ENCODE data around the gene PHLDB2.

The PHLDB2 gene

DNA sequence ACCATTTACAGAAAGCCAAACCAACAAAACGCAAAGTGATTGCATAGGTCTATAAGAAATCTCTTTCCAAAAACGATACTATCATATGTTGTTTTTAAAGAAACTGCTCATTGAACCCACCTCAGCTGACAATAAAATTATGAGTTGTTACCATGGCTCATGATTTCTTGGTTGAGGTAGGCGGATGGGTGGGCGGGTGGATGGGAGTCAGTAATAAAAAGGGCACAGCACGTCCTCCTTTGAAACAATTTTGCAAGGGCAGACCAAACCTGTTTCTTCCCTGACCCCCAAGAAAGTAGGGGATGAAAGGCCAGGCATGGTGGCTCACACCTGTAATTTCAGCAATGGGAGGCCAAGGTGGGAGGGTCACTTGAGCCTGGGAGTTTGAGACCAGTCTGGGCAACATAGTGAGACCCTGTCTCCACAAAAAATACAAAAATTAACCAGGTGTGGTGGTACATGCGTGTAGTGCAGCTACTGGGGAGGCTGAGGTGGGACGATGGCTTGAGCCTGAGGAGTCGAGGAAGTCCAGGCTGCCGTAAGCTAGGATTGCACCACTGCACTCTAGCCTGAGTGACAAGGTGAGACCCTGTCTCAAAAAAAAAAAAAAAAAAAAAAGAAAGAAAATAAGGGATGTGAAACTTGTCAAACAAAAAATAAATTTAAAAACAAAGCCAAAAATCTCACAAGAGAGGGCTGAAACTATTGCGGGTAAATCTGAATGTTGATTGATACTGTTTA lies 121.8 kb downstream of the PHLDB2 start:
- Histone ChIP-seq H3K4me3 (ENCODE audit: insufficient read depth, low read depth, low read length) (no peak overlapping the region), H3K4me1 (ENCODE audit: control insufficient read depth, insufficient read depth, low read length) (peaks cover 9% of the 10 kb centered on the region), H3K9me3 (ENCODE audit: control insufficient read depth, low read length) (no peaks in the 10 kb centered on the region), H3K27ac (ENCODE audit: insufficient read depth, low read depth, low read length, poor library complexity, severe bottlenecking) (no peak overlapping the region), H3K27me3 (ENCODE audit: control insufficient read depth, insufficient read depth, low read length, poor library complexity, severe bottlenecking) (no peaks in the 10 kb centered on the region), H3K36me3 (ENCODE audit: control insufficient read depth, insufficient read depth, low read length) (no peaks in the 10 kb centered on the region)
- 91% methylated on average over 10 of the region's 10 CpGs for WGBS, 2 experiments

DNA sequence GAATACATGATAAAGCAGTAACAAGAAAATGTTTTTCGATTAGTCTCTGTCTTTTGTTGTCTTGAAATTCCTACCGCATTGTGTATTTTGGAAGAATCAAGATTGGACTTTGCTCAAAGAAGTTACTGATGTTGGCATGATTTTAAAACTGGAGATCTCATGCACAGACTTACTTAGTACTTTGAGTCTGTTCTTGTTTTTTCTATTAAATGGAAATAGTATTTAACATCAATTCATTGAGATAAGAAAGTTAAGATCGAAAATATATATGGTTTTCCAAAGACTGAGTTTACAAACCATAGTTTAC lies 122.3 kb downstream of the PHLDB2 start:
- no peaks in the 10 kb centered on the region for H3K27me3 ChIP-seq (ENCODE audit: control insufficient read depth, insufficient read depth, low read length, poor library complexity, severe bottlenecking)
- peaks cover 9% of the 10 kb centered on the region for H3K4me1 ChIP-seq (ENCODE audit: control insufficient read depth, insufficient read depth, low read length)
- no peaks in the 10 kb centered on the region for H3K36me3 ChIP-seq (ENCODE audit: control insufficient read depth, insufficient read depth, low read length)
- WGBS, 2 experiments: 95 to 97% methylated on average over 2 to 3 of the region's 3 CpGs
- no peak overlapping the region for H3K4me3 ChIP-seq (ENCODE audit: insufficient read depth, low read depth, low read length)
- no peaks in the 10 kb centered on the region for H3K9me3 ChIP-seq (ENCODE audit: control insufficient read depth, low read length)
- H3K27ac ChIP-seq (ENCODE audit: insufficient read depth, low read depth, low read length, poor library complexity, severe bottlenecking): no peak overlapping the region

DNA sequence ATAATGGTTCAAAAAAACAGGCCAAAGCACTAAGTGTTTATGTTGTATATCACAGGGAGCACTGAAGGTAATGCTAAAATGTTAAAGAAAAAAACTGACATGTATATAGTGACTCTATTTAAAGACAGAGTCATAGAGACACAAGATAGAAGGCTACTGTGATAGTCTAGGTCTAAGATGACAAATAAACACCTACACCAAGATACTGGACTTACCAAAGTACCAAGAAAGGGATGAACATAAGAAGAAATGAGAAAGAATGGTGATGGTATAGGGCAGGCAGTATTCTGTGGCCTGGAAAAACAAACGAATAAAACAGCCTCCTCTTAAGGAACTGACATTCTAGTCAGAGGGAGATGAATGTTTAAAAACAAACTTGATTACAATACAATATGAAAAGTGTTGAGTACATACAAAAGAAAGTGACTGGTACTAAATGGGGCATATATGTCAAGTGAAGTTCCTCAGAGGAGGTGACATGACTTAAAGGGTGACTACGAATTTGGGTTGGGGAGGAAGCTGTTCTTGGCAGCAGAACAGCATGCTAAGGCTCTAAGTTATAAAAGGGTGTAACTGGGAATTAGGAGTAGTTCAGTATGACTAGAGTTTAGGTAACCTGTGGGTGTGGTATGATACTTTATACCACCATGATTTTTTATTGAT lies 125.7 kb downstream of the PHLDB2 start:
- Histone ChIP-seq H3K36me3 (ENCODE audit: control insufficient read depth, insufficient read depth, low read length) (peaks cover 16% of the 10 kb centered on the region), H3K27me3 (ENCODE audit: control insufficient read depth, insufficient read depth, low read length, poor library complexity, severe bottlenecking) (no peaks in the 10 kb centered on the region), H3K4me1 (ENCODE audit: control insufficient read depth, insufficient read depth, low read length) (peaks cover 9% of the 10 kb centered on the region), H3K9me3 (ENCODE audit: control insufficient read depth, low read length) (no peaks in the 10 kb centered on the region), H3K27ac (ENCODE audit: insufficient read depth, low read depth, low read length, poor library complexity, severe bottlenecking) (no peak overlapping the region), H3K4me3 (ENCODE audit: insufficient read depth, low read depth, low read length) (no peak overlapping the region)
- 94% methylated on average over 2 of the region's 2 CpGs for WGBS, 2 experiments

DNA sequence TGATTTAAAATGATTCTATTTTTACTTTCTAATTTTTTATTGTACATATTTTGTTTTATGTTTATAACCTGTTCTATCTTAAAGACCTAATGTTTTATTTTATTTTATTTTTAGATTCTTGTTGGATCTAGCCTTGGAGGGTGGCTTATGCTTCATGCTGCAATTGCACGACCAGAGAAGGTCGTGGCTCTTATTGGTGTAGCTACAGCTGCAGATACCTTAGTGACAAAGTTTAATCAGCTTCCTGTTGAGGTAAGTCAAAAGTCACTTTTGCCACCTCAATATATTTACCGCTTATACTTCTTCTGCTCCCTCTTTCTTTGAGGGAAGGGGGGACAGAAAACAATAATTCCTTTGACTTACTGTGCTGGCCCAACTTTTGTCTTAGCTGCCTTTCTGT lies 127.7 kb downstream of the PHLDB2 start:
- no peaks in the 10 kb centered on the region for H3K4me1 ChIP-seq (ENCODE audit: control insufficient read depth, insufficient read depth, low read length)
- H3K27ac ChIP-seq (ENCODE audit: insufficient read depth, low read depth, low read length, poor library complexity, severe bottlenecking): no peak overlapping the region
- H3K9me3 ChIP-seq (ENCODE audit: control insufficient read depth, low read length): no peaks in the 10 kb centered on the region
- H3K27me3 ChIP-seq (ENCODE audit: control insufficient read depth, insufficient read depth, low read length, poor library complexity, severe bottlenecking): no peaks in the 10 kb centered on the region
- peaks cover 20% of the 10 kb centered on the region for H3K36me3 ChIP-seq (ENCODE audit: control insufficient read depth, insufficient read depth, low read length)
- H3K4me3 ChIP-seq (ENCODE audit: insufficient read depth, low read depth, low read length): no peak overlapping the region
- WGBS, 2 experiments: 96 to 97% methylated on average over 3 of the region's 3 CpGs

DNA sequence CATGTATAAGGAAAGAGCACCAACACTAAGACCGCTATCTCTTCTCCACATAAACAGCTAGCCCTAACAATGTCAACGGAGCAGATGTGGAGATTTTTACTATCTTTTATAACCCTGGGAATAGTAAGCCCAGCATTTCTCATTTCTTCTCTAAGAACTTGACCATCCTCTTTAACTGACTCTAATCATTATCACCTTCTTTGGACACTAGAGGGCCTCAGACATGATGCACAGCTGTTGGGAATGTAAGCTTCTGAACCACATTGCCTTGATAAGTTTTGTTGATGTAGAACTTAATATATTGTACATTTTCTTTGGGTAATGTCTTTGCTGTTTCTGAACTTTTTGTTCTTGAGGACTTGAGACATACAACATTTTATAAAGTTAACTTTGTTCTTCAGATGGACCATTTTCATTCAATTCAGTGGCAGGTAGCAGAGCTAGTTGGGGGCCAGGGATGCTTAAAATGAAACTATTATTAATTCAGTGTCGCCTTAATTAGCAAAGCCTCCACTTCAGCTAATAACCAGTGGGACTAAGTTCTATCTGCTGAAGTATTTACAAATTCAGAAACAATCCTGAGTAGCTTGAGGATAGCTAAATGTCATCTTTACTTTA lies 130.1 kb downstream of the PHLDB2 start:
- H3K9me3 ChIP-seq (ENCODE audit: control insufficient read depth, low read length): no peaks in the 10 kb centered on the region
- peaks cover 10% of the 10 kb centered on the region for H3K4me1 ChIP-seq (ENCODE audit: control insufficient read depth, insufficient read depth, low read length)
- H3K27me3 ChIP-seq (ENCODE audit: control insufficient read depth, insufficient read depth, low read length, poor library complexity, severe bottlenecking): no peaks in the 10 kb centered on the region
- H3K36me3 ChIP-seq (ENCODE audit: control insufficient read depth, insufficient read depth, low read length): peaks cover 23% of the 10 kb centered on the region
- H3K27ac ChIP-seq (ENCODE audit: insufficient read depth, low read depth, low read length, poor library complexity, severe bottlenecking): no peak overlapping the region
- no peak overlapping the region for H3K4me3 ChIP-seq (ENCODE audit: insufficient read depth, low read depth, low read length)
- WGBS, 2 experiments: 73 to 74% methylated on average over 3 of the region's 3 CpGs

DNA sequence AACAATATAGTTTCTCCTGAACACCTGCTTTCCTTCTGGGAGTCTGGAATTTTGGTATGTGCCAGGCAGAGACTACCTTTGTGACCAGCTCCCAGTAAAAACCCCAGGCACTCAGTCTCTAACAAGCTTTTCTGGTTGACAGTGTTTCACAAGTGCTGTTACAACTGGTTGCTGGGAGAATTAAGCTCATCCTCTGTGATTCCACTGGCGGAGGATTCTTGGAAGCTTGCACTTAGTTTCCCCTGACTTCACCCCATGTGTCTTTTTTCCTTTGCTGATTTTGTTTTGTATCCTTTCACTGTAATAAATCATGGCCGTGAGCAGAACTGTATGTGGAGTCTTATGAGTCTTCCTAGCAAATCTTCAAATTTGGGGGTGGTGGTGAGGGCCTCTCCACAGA lies 134.0 kb downstream of the PHLDB2 start:
- H3K36me3 ChIP-seq (ENCODE audit: control insufficient read depth, insufficient read depth, low read length): peaks cover 10% of the 10 kb centered on the region
- H3K27ac ChIP-seq (ENCODE audit: insufficient read depth, low read depth, low read length, poor library complexity, severe bottlenecking): no peak overlapping the region
- no peaks in the 10 kb centered on the region for H3K9me3 ChIP-seq (ENCODE audit: control insufficient read depth, low read length)
- WGBS, 2 experiments: 85 to 87% methylated on average over 2 of the region's 2 CpGs
- no peaks in the 10 kb centered on the region for H3K27me3 ChIP-seq (ENCODE audit: control insufficient read depth, insufficient read depth, low read length, poor library complexity, severe bottlenecking)
- no peak overlapping the region for H3K4me3 ChIP-seq (ENCODE audit: insufficient read depth, low read depth, low read length)
- peaks cover 21% of the 10 kb centered on the region for H3K4me1 ChIP-seq (ENCODE audit: control insufficient read depth, insufficient read depth, low read length)

DNA sequence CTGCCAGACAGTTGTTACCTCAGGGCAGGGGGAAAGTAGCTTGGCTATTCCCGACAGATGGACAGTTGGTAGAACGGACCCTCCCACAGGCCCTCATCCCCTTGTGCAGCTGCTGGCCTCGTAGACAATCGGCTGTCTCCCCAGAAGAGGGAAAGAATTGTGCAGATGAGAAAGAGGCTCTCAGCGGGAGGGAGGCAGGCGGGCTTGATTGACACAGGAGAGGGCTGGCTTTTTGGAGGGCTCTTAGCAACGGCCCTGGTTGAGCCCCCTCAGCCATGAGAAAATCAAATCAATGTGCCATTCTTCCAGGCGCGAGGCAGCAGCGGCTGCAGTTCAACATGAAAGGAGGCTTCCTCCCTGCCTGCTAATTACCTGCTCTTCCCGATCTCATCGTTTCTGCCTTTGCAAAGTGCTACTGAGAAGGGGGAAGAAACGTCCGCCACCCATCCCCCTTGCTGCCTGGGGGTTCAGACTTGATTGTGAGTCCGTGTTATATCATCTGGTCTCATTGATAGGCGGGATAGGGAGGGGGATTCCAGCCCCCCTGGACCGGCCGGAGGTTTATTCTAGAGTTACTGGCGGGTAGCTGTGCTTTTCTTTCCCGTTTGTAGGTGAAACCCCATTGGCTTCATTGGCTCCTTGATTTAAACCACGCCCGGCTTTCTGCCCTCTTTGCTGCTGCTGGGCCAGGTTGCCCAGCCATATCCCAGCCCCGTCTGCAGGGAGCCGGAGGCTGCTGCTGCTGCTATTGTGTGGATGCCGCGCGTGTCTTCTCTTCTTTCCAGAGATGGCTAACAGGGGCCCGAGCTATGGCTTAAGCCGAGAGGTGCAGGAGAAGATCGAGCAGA lies 139.8 kb downstream of the PHLDB2 start, which contains the start of gene TAGLN3:
Gene TAGLN3, plus strand, starts transcription at position 287 of the 848 bp plus-strand sequence. Its CDS starts 501 bp downstream, at position 788.
- Histone ChIP-seq H3K4me1 (ENCODE audit: control insufficient read depth, insufficient read depth, low read length) (peaks cover 47% of the 10 kb centered on the region), H3K27me3 (ENCODE audit: control insufficient read depth, insufficient read depth, low read length, poor library complexity, severe bottlenecking) (peaks cover 15% of the 10 kb centered on the region), H3K27ac (ENCODE audit: insufficient read depth, low read depth, low read length, poor library complexity, severe bottlenecking) (peak within 1 kb of the TSS; percentile 96), H3K9me3 (ENCODE audit: control insufficient read depth, low read length) (no peaks in the 10 kb centered on the region), H3K36me3 (ENCODE audit: control insufficient read depth, insufficient read depth, low read length) (peaks cover 21% of the 10 kb centered on the region), H3K4me3 (ENCODE audit: insufficient read depth, low read depth, low read length) (peak within 1 kb of the TSS; percentile 68)
- 0% methylated on average over 30 of the region's 30 CpGs for WGBS, 2 experiments

DNA sequence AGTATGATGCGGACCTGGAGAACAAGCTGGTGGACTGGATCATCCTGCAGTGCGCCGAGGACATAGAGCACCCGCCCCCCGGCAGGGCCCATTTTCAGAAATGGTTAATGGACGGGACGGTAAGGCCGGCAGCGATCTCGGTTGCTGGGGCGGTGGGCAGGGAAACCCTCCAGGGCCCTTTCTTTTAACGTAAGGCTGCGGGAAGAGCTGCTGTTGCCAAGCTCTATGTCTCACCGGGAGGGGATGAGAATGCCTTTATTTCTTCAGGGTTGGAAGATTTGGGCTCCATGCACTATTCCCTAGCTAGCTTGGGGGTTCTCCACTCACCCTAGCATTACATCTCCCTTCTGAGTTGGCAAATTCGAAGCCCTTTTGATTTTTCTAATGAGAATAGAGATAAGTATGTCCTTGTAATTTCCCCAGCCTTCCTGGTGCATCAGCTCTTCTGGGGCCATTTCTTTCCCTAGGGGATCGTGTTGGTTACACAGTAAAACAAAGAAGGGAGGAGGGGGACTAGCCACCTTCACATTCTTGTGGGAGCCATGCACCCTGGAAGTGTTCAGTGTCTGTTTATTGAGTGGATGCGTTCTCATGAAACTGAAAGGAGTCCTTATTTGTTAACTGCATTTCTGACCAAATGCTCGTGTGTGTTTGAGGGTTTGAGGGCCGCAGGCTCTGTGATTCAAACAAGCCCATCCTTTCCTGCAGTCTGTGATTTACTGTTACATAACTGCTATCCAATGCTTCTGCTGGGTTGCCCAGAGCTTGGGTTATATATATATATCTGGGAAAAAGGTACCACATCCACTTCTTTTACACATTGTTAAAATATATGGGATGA lies 140.6 kb downstream of the PHLDB2 start:
- Histone ChIP-seq H3K9me3 (ENCODE audit: control insufficient read depth, low read length) (no peaks in the 10 kb centered on the region), H3K36me3 (ENCODE audit: control insufficient read depth, insufficient read depth, low read length) (peaks cover 30% of the 10 kb centered on the region), H3K4me1 (ENCODE audit: control insufficient read depth, insufficient read depth, low read length) (peaks cover 54% of the 10 kb centered on the region), H3K27me3 (ENCODE audit: control insufficient read depth, insufficient read depth, low read length, poor library complexity, severe bottlenecking) (peaks cover 15% of the 10 kb centered on the region), H3K27ac (ENCODE audit: insufficient read depth, low read depth, low read length, poor library complexity, severe bottlenecking) (peak overlapping the region; percentile 96), H3K4me3 (ENCODE audit: insufficient read depth, low read depth, low read length) (peak overlapping the region; percentile 68)
- 8% methylated on average over 18 to 19 of the region's 19 CpGs for WGBS, 2 experiments

DNA sequence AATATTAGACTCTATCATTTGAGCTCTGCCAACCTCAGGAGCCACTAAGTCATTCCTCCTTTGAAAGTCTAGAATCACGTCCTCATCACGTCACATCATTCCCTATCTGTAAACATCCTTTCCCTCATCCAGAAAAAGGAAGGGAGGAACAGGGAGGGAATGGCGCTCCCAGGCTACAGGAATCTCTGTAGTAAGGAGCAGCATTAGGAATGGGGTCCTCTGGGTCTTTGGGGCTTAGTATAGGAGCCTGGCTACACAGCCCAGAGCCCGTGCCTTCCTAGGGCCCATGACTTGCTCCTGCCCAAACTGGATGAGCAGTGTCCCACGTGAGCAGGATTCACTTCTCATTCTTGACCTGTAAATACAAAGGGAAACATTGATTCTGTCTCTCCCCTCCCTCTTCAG lies 141.3 kb downstream of the PHLDB2 start:
- peaks cover 35% of the 10 kb centered on the region for H3K36me3 ChIP-seq (ENCODE audit: control insufficient read depth, insufficient read depth, low read length)
- H3K27ac ChIP-seq (ENCODE audit: insufficient read depth, low read depth, low read length, poor library complexity, severe bottlenecking): no peak overlapping the region
- H3K4me1 ChIP-seq (ENCODE audit: control insufficient read depth, insufficient read depth, low read length): peaks cover 58% of the 10 kb centered on the region
- H3K9me3 ChIP-seq (ENCODE audit: control insufficient read depth, low read length): no peaks in the 10 kb centered on the region
- peaks cover 15% of the 10 kb centered on the region for H3K27me3 ChIP-seq (ENCODE audit: control insufficient read depth, insufficient read depth, low read length, poor library complexity, severe bottlenecking)
- WGBS, 2 experiments: 45 to 47% methylated on average over 5 of the region's 5 CpGs
- peak overlapping the region; percentile 68 for H3K4me3 ChIP-seq (ENCODE audit: insufficient read depth, low read depth, low read length)
